Eye (tissue), 1 donor: ENCODE data around the gene KANK2.

ENCODE experiments used
- DNase-seq: peaks from one replicate; pipeline ENCODE4 v3.0.0-alpha.2; 2015

The KANK2 gene

GRCh38 chr19:11197291-11198174, at the start of gene KANK2:
Gene KANK2, minus strand, starts transcription at chr19:11197545. Its CDS starts 3,034 bp downstream, at chr19:11194511.
- DNase-seq, result peak; percentile 93

- DNase-seq, result no peak
Observed at GRCh38 chr19:11246941-11247340, 49.6 kb upstream of the KANK2 start.

GRCh38 chr19:11244846-11245589, 47.7 kb upstream of the KANK2 start:
- DNase-seq, result no peak

GRCh38 chr19:11243798-11244169, 46.4 kb upstream of the KANK2 start:
- no peak for DNase-seq

GRCh38 chr19:11242864-11243797, 45.8 kb upstream of the KANK2 start:
- peak; percentile 95 for DNase-seq

- no peak for DNase-seq
Observed at GRCh38 chr19:11242025-11242424, 44.7 kb upstream of the KANK2 start.

- no peak for DNase-seq
Observed at GRCh38 chr19:11240008-11240444, 42.7 kb upstream of the KANK2 start.

GRCh38 chr19:11239377-11240000, 42.1 kb upstream of the KANK2 start, which contains the start of gene ANGPTL8:
Gene ANGPTL8, plus strand, starts transcription at chr19:11239619. Its CDS starts 19 bp downstream, at chr19:11239638.
- no peak for DNase-seq

- no peak for DNase-seq
Observed at GRCh38 chr19:11238781-11239376, 41.5 kb upstream of the KANK2 start.

GRCh38 chr19:11238041-11238440, 40.7 kb upstream of the KANK2 start:
- no peak for DNase-seq

GRCh38 chr19:11237321-11237720, 40.0 kb upstream of the KANK2 start:
- no peak for DNase-seq

GRCh38 chr19:11236324-11237301, 39.3 kb upstream of the KANK2 start:
- no peak for DNase-seq

GRCh38 chr19:11234486-11235075, 37.2 kb upstream of the KANK2 start:
- no peak for DNase-seq

- no peak for DNase-seq
Observed at GRCh38 chr19:11233073-11233472, 35.7 kb upstream of the KANK2 start.

- DNase-seq, result no peak
Observed at GRCh38 chr19:11232555-11232954, 35.2 kb upstream of the KANK2 start.

- DNase-seq, result no peak
Observed at GRCh38 chr19:11230621-11231386, 33.5 kb upstream of the KANK2 start.

GRCh38 chr19:11227195-11227886, 30.0 kb upstream of the KANK2 start:
- DNase-seq, result no peak

GRCh38 chr19:11226716-11227166, 29.4 kb upstream of the KANK2 start:
- DNase-seq, result no peak

GRCh38 chr19:11225815-11226214, 28.5 kb upstream of the KANK2 start:
- no peak for DNase-seq
